ENCODE results near the gene EFCC1. TPM values are rescaled to one million over a fixed set of nuclear protein-coding genes. Genes with fewer than 3 reads are reported as not detected.
A peak's percentile ranks its signal among the peaks of the same experiment; 100 is the strongest.

Gene EFCC1
- total RNA-seq, 4 donors from 2014 or later, result 4.8 to 10.3 (median 6.5) TPM

- 50 to 80% methylated on average over 1 to 2 of the region's 14 CpGs for WGBS, 2 donors (ENCODE audit: low coverage in 1 of 2)
- Histone ChIP-seq H3K27me3 (no peaks in the 10 kb centered on the region), H3K36me3 (no peaks in the 10 kb centered on the region), H3K27ac (peak overlapping the region in 3 of 4 donors; percentile 57 to 76 (median 73)), H3K4me3 (no peak overlapping the region), H3K9me3 (no peaks in the 10 kb centered on the region), H3K4me1 (peaks cover 0 to 56% (median 6%) of the 10 kb centered on the region in 3 donors)
- peak; percentile 62 for ATAC-seq
- TF ChIP-seq CTCF (IDR thresholded peaks at IDR 0.05) (no peak), POLR2A (IDR thresholded peaks at IDR 0.05) (no peak), POLR2AphosphoS5 (IDR thresholded peaks at IDR 0.05) (no peak), EP300 (IDR thresholded peaks at IDR 0.05) (no peak)
Observed at GRCh38 chr3:129016720-129017483, 15.8 kb downstream of the EFCC1 start.

GRCh38 chr3:129017484-129017899 lies 16.4 kb downstream of the EFCC1 start:
- Histone ChIP-seq H3K9me3 (no peaks in the 10 kb centered on the region), H3K36me3 (no peaks in the 10 kb centered on the region), H3K27ac (peak overlapping the region in 3 of 4 donors; percentile 57 to 76 (median 73)), H3K4me3 (no peak overlapping the region), H3K27me3 (no peaks in the 10 kb centered on the region), H3K4me1 (peaks cover 0 to 62% (median 6%) of the 10 kb centered on the region in 3 donors)
- no peak for TF ChIP-seq POLR2AphosphoS5 (IDR thresholded peaks at IDR 0.05)
- TF ChIP-seq POLR2A (IDR thresholded peaks at IDR 0.05), result no peak
- no peak for TF ChIP-seq EP300 (IDR thresholded peaks at IDR 0.05)
- no peak for TF ChIP-seq CTCF (IDR thresholded peaks at IDR 0.05)
- ATAC-seq, result no peak
- 29% methylated on average over 6 of the region's 7 CpGs; no CpG with 5 or more reads in 1 of the 2 donors for WGBS, 2 donors (ENCODE audit: low coverage in 1 of 2)

GRCh38 chr3:129018271-129018670 lies 17.2 kb downstream of the EFCC1 start:
- H3K36me3 ChIP-seq, result no peaks in the 10 kb centered on the region
- H3K27me3 ChIP-seq, result no peaks in the 10 kb centered on the region
- H3K4me1 ChIP-seq, result peaks cover 0 to 63% (median 6%) of the 10 kb centered on the region in 3 donors
- no peak overlapping the region for H3K4me3 ChIP-seq
- no peak for ATAC-seq
- no peaks in the 10 kb centered on the region for H3K9me3 ChIP-seq
- WGBS, 2 donors (ENCODE audit: low coverage in 1 of 2), result 56 to 70% methylated on average over 2 of the region's 2 CpGs
- H3K27ac ChIP-seq, result peak overlapping the region in 2 of 4 donors; percentile 73 to 76
- TF ChIP-seq EP300 (IDR thresholded peaks at IDR 0.05), result no peak
- TF ChIP-seq POLR2AphosphoS5 (IDR thresholded peaks at IDR 0.05), result no peak
- TF ChIP-seq CTCF (IDR thresholded peaks at IDR 0.05), result no peak
- no peak for TF ChIP-seq POLR2A (IDR thresholded peaks at IDR 0.05)

- TF ChIP-seq CTCF (IDR thresholded peaks at IDR 0.05), result no peak
- TF ChIP-seq EP300 (IDR thresholded peaks at IDR 0.05), result no peak
- no peak for TF ChIP-seq POLR2A (IDR thresholded peaks at IDR 0.05)
- TF ChIP-seq POLR2AphosphoS5 (IDR thresholded peaks at IDR 0.05), result no peak
- ATAC-seq, result no peak
- Histone ChIP-seq H3K27me3 (no peaks in the 10 kb centered on the region), H3K4me1 (peaks cover 0 to 65% (median 6%) of the 10 kb centered on the region in 3 donors), H3K9me3 (no peaks in the 10 kb centered on the region), H3K27ac (no peak overlapping the region), H3K36me3 (no peaks in the 10 kb centered on the region), H3K4me3 (no peak overlapping the region)
- 85 to 86% methylated on average over 8 of the region's 9 CpGs for WGBS, 2 donors (ENCODE audit: low coverage in 1 of 2)
Observed at GRCh38 chr3:129018751-129019150, 17.6 kb downstream of the EFCC1 start.

GRCh38 chr3:129019266-129019665 lies 18.2 kb downstream of the EFCC1 start:
- H3K4me1 ChIP-seq, result peaks cover 0 to 65% (median 6%) of the 10 kb centered on the region in 3 donors
- 91 to 97% methylated on average over 2 to 3 of the region's 3 CpGs for WGBS, 2 donors (ENCODE audit: low coverage in 1 of 2)

More at GRCh38 chr3:129019266-129019665, 18.2 kb downstream of the EFCC1 start:
- no peak for TF ChIP-seq CTCF (IDR thresholded peaks at IDR 0.05)
- no peak for TF ChIP-seq POLR2AphosphoS5 (IDR thresholded peaks at IDR 0.05)
- TF ChIP-seq EP300 (IDR thresholded peaks at IDR 0.05), result no peak
- no peak for TF ChIP-seq POLR2A (IDR thresholded peaks at IDR 0.05)
- ATAC-seq, result no peak
- Histone ChIP-seq H3K4me3 (no peak overlapping the region), H3K27ac (no peak overlapping the region), H3K9me3 (no peaks in the 10 kb centered on the region), H3K36me3 (no peaks in the 10 kb centered on the region), H3K27me3 (no peaks in the 10 kb centered on the region)

Data from gastroesophageal sphincter (tissue), 4 donors.